Measurements from ENCODE around the gene CYP3A5.
"Not testable (repeated sequence)": the region's sequence is repeated elsewhere in the genome, so short reads cannot be mapped to it uniquely, and the experiment has no call there.

CYP3A5 gene

GRCh38 chr7:99685871-99686608 lies 6.2 kb upstream of the CYP3A5 start:
- not testable (repeated sequence) for DNase-seq (ENCODE audit: low read depth)

- DNase-seq (ENCODE audit: low read depth), result no peak
Measured at GRCh38 chr7:99685129-99685758, 5.4 kb upstream of the CYP3A5 start.

DNA sequence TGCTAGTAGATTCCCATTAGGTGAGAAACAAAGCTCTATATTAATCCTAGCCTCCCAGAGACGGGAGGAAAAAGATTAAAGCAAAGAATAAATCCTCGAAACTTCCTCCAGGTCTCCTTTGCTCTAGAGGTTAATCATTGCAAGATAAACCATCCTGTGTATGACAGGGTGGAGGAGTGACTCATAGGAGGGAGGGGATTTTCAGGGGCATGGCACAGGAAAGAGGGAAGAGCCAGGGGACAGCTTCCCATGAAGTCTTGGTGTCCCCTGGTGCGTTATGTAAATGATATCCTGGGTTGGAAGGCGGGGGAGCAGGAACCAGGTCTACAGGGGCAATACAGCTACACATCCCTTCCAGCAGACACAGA lies 780 bp downstream of the CYP3A5 start:
- no peak for DNase-seq (ENCODE audit: low read depth)

- no peak for DNase-seq (ENCODE audit: low read depth)
Measured at GRCh38 chr7:99677648-99678045, 2.1 kb downstream of the CYP3A5 start.

GRCh38 chr7:99677013-99677647 lies 2.7 kb downstream of the CYP3A5 start:
- no peak for DNase-seq (ENCODE audit: low read depth)

DNA sequence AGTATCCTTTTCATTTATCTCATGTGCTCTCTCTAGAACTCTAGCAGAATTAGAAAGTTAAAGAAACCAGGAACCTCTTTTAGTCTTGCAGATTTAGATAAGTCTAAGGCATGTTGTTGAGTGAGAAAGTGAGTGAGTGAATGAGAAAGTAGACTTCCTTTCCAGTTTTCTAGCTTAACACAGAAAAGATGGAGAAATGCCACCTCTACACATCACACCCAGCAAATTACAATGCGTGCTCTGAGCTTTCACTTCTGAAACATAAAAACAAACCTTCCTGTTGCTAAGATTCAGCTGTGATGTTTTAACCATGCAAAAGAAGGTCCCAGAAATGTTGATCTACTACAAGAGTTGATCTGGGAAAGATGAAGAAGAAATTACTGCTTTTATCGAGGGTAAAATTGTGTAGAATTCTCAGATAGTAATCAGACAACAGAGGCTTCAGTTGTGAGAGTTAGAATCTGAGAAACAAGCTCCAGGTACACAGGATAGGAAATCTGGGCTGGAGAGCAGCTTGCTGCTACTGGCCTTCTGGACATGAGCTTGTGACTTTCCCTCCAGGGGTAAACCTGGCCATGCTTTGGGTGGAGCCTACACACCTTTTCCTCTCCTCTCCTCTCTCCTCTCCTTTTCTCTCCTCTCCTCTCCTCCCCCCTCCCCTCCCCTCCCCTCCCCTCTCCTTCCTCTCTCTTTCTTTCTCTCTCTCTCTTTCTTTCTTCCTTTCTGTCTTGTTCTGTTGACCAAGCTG lies 4.6 kb downstream of the CYP3A5 start:
- DNase-seq (ENCODE audit: low read depth), result no peak

DNA sequence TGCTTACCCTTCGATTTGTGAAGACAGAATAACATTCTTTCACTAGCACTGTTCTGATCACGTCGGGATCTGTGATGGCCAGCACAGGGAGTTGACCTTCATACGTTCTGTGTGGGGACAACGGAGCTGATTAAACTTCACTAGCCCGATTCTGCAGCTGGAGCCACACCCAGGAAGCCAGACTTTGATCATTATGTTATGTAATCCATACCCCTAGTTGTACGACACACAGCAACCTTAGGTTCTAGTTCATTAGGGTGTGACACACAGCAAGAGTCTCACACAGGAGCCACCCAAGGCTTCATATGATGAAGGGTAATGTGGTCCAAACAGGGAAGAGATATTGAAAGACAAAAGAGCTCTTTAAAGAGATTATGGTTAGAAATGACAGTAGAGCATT lies 7.2 kb downstream of the CYP3A5 start:
- DNase-seq (ENCODE audit: low read depth), result no peak

DNA sequence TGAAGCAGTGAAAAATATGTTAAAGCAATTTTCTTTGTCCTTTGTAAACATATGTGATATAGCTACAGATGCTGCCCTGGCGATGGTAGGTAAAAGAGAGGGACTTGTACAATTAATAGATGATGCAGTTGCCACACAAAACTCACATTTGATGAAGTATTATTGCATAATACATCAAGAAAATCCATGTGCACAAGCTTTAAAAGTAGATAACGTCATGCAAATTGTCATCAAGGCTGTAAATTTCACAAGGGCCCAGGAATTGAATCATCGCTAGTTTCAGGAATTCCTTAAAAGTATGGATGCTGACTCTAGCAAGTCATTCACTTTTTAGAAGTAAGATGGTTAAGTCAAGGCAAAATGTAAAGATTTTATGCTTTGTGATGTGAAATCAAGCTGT lies 10.0 kb downstream of the CYP3A5 start:
- no peak for DNase-seq (ENCODE audit: low read depth)

DNA sequence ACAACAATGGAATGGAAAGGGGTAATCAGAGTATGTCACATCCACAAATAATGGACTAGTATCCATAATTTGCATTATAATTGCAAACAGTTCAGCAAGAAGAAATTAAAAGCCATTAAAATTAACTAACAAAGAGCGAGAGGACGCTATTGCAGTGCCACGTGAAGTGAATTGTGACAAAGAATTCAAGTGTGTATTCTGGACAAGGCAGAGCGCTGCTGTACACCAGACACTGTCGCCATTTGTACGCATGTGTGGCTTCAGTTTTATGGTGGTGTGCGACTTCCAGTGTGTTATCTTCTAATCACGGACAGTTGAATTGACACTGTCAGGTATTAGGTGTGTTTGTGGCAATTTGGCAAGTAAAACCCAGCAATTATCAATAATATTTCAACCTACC lies 11.3 kb downstream of the CYP3A5 start:
- no peak for DNase-seq (ENCODE audit: low read depth)

GRCh38 chr7:99667179-99667578 lies 12.6 kb downstream of the CYP3A5 start:
- no peak for DNase-seq (ENCODE audit: low read depth)

- DNase-seq (ENCODE audit: low read depth), result no peak
Measured at GRCh38 chr7:99666013-99666395, 13.8 kb downstream of the CYP3A5 start.

GRCh38 chr7:99665312-99666012 lies 14.3 kb downstream of the CYP3A5 start:
- no peak for DNase-seq (ENCODE audit: low read depth)

GRCh38 chr7:99657879-99658278 lies 21.9 kb downstream of the CYP3A5 start:
- DNase-seq (ENCODE audit: low read depth), result not testable (repeated sequence)

GRCh38 chr7:99654626-99655025 lies 25.2 kb downstream of the CYP3A5 start:
- not testable (repeated sequence) for DNase-seq (ENCODE audit: low read depth)

GRCh38 chr7:99653754-99654153 lies 26.0 kb downstream of the CYP3A5 start:
- no peak for DNase-seq (ENCODE audit: low read depth)

GRCh38 chr7:99653269-99653668 lies 26.5 kb downstream of the CYP3A5 start:
- DNase-seq (ENCODE audit: low read depth), result not testable (repeated sequence)

DNA sequence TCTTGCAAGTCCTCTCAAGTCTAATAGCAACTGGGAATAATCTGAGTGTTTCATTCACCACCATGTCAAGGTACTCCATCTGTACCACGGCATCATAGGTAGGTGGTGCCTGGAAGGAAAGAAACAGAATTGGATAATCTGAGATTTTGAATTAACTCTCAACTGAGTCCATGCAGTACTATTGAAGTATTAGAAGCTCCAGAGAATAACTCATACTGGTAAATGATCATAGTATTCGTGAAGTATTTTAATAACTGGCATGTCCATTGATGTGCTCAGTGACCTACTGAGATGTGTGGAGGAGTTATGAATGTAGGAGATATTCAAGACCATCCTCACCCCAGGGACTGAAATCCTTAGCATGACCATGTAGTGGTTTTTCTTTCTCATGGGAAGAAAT lies 27.1 kb downstream of the CYP3A5 start:
- no peak for DNase-seq (ENCODE audit: low read depth)

- no peak for DNase-seq (ENCODE audit: low read depth)
Measured at GRCh38 chr7:99651290-99651689, 28.5 kb downstream of the CYP3A5 start.

GRCh38 chr7:99648843-99649242 lies 31.0 kb downstream of the CYP3A5 start:
- DNase-seq (ENCODE audit: low read depth), result no peak

DNA sequence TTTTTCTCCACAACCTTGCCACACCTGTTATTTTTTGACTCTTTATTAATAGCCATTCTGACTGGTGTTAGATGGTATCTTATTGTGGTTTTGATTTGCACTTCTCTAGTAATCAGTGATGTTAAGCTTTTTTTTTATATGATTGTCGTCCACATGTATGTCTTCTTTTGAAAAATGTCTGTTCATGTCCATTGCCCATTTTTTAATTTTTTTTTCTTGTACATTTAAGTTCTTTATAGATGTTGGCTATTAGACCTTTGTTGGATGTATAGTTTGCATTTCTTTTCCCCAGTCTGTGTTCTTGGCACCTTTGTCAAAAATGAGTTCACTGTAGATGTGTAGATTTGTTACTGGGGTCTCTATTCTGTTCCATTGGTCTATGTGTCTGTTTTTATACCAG lies 34.2 kb downstream of the CYP3A5 start:
- no peak for DNase-seq (ENCODE audit: low read depth)

GRCh38 chr7:99644431-99644830 lies 35.4 kb downstream of the CYP3A5 start:
- no peak for DNase-seq (ENCODE audit: low read depth)

GRCh38 chr7:99643464-99643863 lies 36.3 kb downstream of the CYP3A5 start:
- DNase-seq (ENCODE audit: low read depth), result no peak
